ENCODE data around the gene BUB1B. TPM values are rescaled to one million over a fixed set of nuclear protein-coding genes. Genes with fewer than 3 reads are reported as not detected.
A peak's percentile ranks its signal among the peaks of the same experiment; 100 is the strongest.
"Not testable (repeated sequence)": the region's sequence is repeated elsewhere in the genome, so short reads cannot be mapped to it uniquely, and the experiment has no call there.

The BUB1B gene
- polyA plus RNA-seq, 1 of the 3 experiments (the other 2 are of a cell fraction), result 12.6 TPM

DNA sequence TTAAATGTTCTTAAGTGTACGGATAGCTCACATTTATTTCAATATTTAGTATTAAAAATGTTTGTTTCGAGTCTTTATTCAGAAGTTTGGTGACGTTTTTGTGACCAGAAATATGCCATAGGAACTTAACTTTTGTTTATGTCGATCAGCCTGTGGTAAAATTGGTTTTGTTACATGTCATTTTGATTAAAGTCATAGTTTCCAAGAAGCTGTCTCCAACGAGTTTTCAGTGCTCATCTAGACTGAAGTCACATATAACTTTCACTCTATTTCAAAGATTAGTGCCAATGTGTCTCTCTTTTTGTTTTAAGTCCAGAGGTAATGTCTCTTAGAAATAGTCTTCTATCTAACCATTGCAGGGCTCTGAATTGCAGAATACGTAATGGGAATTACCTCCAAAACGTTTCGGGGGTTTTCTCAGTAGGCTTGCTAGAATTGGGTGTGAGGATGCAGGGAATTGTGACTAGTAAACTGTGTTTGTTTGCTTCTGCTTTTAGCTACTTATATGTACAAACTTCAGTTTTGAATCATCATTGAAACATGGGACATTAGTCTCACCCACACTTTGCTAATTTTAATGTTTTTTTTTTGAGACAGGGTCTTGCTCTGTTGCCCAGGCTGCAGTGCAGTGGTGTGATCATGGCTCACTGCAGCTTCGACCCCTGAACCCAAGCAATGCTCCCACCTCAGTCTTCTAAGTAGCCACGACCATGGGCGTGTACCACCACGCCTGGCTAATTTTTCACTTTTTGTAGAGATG is 3.0 kb downstream of the BUB1B start:
- Histone ChIP-seq H3K27me3 (ENCODE audit: insufficient read depth) (no peaks in the 10 kb centered on the region), H3K9me3 (no peaks in the 10 kb centered on the region), H3K4me2 (no peak overlapping the region), H4K20me1 (ENCODE audit: insufficient read depth) (no peaks in the 10 kb centered on the region), H3F3A (replicated peaks; ENCODE audit: insufficient read depth) (no peaks in the 10 kb centered on the region), H3K36me3 (replicated peaks in 1 of 2; ENCODE audit: control insufficient read depth in 1 of 2, insufficient read depth in 2 of 2, low read length in 1 of 2) (peaks cover 12% of the 10 kb centered on the region in 2 experiments), H2AFZ (ENCODE audit: low read depth) (peak overlapping the region; percentile 17; the same call in 1 of the 2 replicates), H3K9ac (no peak overlapping the region), H3K4me3 (ENCODE audit: low read depth in 2 of 2, low read length in 1 of 2) (no peak overlapping the region), H3K9me2 (no peaks in the 10 kb centered on the region), H3K79me2 (ENCODE audit: insufficient read depth) (peaks cover 79% of the 10 kb centered on the region), H3K4me1 (ENCODE audit: control insufficient read depth in 1 of 2, insufficient read depth in 2 of 2, low read depth in 1 of 2, low read length in 1 of 2) (peaks cover 0 to 14% of the 10 kb centered on the region in 2 experiments; a peak in 2 of 4 replicates), H3K27ac (ENCODE audit: low read depth in 2 of 2, low read length in 1 of 2) (no peak overlapping the region)
- ChIA-PET POLR2A (no interaction called here), CTCF (interaction anchor here (0.7 to 5.7 kb wide), 3 partner anchors 59 to 118 kb away, joined by 3 to 21 read pairs (median 4); no protein-coding TSS in a partner anchor)
- TF ChIP-seq RFX5 (IDR thresholded peaks at IDR 0.05; ENCODE audit: low read length), result no peak
- no peak for TF ChIP-seq YY1 (IDR thresholded peaks at IDR 0.05; ENCODE audit: low read depth)
- TF ChIP-seq, protein P1, sequence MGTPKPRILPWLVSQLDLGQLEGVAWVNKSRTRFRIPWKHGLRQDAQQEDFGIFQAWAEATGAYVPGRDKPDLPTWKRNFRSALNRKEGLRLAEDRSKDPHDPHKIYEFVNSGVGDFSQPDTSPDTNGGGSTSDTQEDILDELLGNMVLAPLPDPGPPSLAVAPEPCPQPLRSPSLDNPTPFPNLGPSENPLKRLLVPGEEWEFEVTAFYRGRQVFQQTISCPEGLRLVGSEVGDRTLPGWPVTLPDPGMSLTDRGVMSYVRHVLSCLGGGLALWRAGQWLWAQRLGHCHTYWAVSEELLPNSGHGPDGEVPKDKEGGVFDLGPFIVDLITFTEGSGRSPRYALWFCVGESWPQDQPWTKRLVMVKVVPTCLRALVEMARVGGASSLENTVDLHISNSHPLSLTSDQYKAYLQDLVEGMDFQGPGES (IDR thresholded peaks at IDR 0.05; ENCODE audit: low read depth, low read length), result no peak
- no peak for TF ChIP-seq EP300 (IDR thresholded peaks at IDR 0.05; ENCODE audit: borderline replicate concordance in 1 of 2, low read depth in 1 of 2, low read length in 1 of 2)
- TF ChIP-seq, protein P2, sequence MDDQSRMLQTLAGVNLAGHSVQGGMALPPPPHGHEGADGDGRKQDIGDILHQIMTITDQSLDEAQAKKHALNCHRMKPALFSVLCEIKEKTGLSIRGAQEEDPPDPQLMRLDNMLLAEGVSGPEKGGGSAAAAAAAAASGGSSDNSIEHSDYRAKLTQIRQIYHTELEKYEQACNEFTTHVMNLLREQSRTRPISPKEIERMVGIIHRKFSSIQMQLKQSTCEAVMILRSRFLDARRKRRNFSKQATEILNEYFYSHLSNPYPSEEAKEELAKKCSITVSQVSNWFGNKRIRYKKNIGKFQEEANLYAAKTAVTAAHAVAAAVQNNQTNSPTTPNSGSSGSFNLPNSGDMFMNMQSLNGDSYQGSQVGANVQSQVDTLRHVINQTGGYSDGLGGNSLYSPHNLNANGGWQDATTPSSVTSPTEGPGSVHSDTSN (IDR thresholded peaks at IDR 0.05), result no peak
- TF ChIP-seq POLR2AphosphoS5 (IDR thresholded peaks at IDR 0.05; ENCODE audit: low read depth, low read length), result no peak
- TF ChIP-seq, protein P3, sequence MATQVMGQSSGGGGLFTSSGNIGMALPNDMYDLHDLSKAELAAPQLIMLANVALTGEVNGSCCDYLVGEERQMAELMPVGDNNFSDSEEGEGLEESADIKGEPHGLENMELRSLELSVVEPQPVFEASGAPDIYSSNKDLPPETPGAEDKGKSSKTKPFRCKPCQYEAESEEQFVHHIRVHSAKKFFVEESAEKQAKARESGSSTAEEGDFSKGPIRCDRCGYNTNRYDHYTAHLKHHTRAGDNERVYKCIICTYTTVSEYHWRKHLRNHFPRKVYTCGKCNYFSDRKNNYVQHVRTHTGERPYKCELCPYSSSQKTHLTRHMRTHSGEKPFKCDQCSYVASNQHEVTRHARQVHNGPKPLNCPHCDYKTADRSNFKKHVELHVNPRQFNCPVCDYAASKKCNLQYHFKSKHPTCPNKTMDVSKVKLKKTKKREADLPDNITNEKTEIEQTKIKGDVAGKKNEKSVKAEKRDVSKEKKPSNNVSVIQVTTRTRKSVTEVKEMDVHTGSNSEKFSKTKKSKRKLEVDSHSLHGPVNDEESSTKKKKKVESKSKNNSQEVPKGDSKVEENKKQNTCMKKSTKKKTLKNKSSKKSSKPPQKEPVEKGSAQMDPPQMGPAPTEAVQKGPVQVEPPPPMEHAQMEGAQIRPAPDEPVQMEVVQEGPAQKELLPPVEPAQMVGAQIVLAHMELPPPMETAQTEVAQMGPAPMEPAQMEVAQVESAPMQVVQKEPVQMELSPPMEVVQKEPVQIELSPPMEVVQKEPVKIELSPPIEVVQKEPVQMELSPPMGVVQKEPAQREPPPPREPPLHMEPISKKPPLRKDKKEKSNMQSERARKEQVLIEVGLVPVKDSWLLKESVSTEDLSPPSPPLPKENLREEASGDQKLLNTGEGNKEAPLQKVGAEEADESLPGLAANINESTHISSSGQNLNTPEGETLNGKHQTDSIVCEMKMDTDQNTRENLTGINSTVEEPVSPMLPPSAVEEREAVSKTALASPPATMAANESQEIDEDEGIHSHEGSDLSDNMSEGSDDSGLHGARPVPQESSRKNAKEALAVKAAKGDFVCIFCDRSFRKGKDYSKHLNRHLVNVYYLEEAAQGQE (IDR thresholded peaks at IDR 0.05; ENCODE audit: low read depth, low read length), result no peak
- no peak for TF ChIP-seq CHD2 (IDR thresholded peaks at IDR 0.05; ENCODE audit: low read length, partially characterized antibody)
- TF ChIP-seq, protein P4, sequence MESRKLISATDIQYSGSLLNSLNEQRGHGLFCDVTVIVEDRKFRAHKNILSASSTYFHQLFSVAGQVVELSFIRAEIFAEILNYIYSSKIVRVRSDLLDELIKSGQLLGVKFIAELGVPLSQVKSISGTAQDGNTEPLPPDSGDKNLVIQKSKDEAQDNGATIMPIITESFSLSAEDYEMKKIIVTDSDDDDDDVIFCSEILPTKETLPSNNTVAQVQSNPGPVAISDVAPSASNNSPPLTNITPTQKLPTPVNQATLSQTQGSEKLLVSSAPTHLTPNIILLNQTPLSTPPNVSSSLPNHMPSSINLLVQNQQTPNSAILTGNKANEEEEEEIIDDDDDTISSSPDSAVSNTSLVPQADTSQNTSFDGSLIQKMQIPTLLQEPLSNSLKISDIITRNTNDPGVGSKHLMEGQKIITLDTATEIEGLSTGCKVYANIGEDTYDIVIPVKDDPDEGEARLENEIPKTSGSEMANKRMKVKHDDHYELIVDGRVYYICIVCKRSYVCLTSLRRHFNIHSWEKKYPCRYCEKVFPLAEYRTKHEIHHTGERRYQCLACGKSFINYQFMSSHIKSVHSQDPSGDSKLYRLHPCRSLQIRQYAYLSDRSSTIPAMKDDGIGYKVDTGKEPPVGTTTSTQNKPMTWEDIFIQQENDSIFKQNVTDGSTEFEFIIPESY (IDR thresholded peaks at IDR 0.05; ENCODE audit: borderline replicate concordance, low read depth), result no peak
- TF ChIP-seq FOXJ3 (CRISPR knock-in tag; IDR thresholded peaks at IDR 0.05), result no peak
- no peak for TF ChIP-seq RAD21 (IDR thresholded peaks at IDR 0.05; ENCODE audit: low read length)
- TF ChIP-seq TEAD4 (IDR thresholded peaks at IDR 0.05; ENCODE audit: borderline replicate concordance, insufficient read depth), result no peak
- TF ChIP-seq, protein P5, sequence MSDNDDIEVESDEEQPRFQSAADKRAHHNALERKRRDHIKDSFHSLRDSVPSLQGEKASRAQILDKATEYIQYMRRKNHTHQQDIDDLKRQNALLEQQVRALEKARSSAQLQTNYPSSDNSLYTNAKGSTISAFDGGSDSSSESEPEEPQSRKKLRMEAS (IDR thresholded peaks at IDR 0.05; ENCODE audit: low read depth), result no peak
- no peak for TF ChIP-seq FOXM1 (IDR thresholded peaks at IDR 0.05; ENCODE audit: low read depth)
- no peak for TF ChIP-seq JUND (IDR thresholded peaks at IDR 0.05)
- no peak for TF ChIP-seq RCOR1 (IDR thresholded peaks at IDR 0.05; ENCODE audit: low read length)
- no peak for TF ChIP-seq SMC3 (IDR thresholded peaks at IDR 0.05; ENCODE audit: low read depth, low read length)
- TF ChIP-seq NRF1 (IDR thresholded peaks at IDR 0.05; ENCODE audit: low read depth, low read length), result no peak
- TF ChIP-seq GATA2 (CRISPR knock-in tag; IDR thresholded peaks at IDR 0.05), result no peak
- 90% methylated on average over 12 of the region's 12 CpGs for WGBS (ENCODE audit: low lambda C conversion rate)
- no peak for DNase-seq

DNA sequence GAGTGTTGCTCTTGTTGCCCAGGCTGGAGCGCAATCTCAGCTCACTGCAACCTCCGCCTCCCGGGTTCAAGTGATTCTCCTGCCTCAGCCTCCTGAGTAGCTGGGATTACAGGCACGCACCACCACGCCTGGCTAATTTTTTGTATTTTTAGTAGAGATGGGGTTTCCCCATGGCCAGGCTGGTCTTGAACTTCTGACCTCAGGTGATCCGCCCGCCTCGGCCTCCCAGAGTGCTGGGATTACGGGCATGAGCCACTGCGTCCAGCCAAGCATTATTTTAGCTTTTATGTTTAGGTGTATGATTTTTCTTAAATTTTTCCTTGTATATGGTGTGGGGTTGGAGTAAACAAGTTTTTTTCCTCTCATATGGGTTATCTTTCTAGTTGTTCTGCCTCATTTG is 6.5 kb downstream of the BUB1B start:
- CTCF ChIA-PET; H3K27ac ChIP-seq (ENCODE audit: low read depth in 2 of 2, low read length in 1 of 2); H3K27me3 ChIP-seq (ENCODE audit: insufficient read depth); H3K4me3 ChIP-seq (ENCODE audit: low read depth in 2 of 2, low read length in 1 of 2); DNase-seq; H3K9me2 ChIP-seq; H3F3A ChIP-seq (replicated peaks; ENCODE audit: insufficient read depth); H3K4me1 ChIP-seq (ENCODE audit: control insufficient read depth in 1 of 2, insufficient read depth in 2 of 2, low read depth in 1 of 2, low read length in 1 of 2); H4K20me1 ChIP-seq (ENCODE audit: insufficient read depth); H3K9ac ChIP-seq; POLR2A ChIA-PET; H3K4me2 ChIP-seq; H3K9me3 ChIP-seq: not testable (repeated sequence)
- Histone ChIP-seq H3K36me3 (replicated peaks in 1 of 2; ENCODE audit: control insufficient read depth in 1 of 2, insufficient read depth in 2 of 2, low read length in 1 of 2) (peaks cover 19 to 35% of the 10 kb centered on the region in 2 experiments), H2AFZ (ENCODE audit: low read depth) (0 out of 2 replicates have a peak overlapping the region, but pooled peaks have one; percentile 24), H3K79me2 (ENCODE audit: insufficient read depth) (peaks cover 68% of the 10 kb centered on the region)
- WGBS (ENCODE audit: low lambda C conversion rate), result over 99% methylated on average over 10 of the region's 10 CpGs
